Activated T-cell treated with anti-CD3 and anti-CD28 coated beads for 48 hours (primary cell): ENCODE data around the gene ADARB1.

ENCODE experiments used
- DNase-seq: peaks from one replicate; pipeline ENCODE4 v3.0.0-alpha.2; 2020; ENCODE audit warnings: low read depth

The ADARB1 gene

GRCh38 chr21:45253633-45254459 lies 179.5 kb downstream of the ADARB1 start:
- no peak for DNase-seq

GRCh38 chr21:45254460-45254930 lies 180.1 kb downstream of the ADARB1 start:
- no peak for DNase-seq

DNA sequence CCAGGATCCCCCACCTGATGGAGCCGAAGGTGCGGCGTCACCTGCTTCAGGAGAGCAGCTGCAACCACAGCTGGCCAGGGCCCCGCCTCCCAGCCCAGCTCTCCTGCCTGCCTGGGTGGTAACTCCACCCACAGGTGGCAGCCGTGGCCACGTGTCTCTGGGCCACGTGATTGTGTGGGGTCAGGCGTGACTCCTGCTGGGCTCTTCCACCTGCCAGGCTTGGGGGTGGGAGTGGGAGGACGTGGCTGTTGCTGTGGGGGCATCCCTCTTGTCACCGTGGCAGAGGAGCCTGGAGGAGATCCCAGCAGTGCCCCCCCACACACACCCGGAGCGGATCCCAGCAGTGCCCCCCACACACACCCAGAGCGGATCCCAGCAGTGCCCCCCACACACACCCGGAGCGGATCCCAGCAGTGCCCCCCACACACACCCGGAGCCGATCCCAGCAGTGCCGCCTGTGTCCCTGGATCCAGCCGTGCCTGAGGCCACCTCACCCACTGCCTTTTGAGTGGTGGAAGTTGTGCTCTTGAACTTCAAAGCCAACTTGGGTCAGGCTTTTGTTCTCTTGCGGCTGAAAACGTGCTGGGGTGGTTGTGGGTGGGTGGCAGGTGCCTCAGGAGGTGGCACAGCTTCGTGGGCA lies 181.1 kb downstream of the ADARB1 start:
- no peak for DNase-seq

DNA sequence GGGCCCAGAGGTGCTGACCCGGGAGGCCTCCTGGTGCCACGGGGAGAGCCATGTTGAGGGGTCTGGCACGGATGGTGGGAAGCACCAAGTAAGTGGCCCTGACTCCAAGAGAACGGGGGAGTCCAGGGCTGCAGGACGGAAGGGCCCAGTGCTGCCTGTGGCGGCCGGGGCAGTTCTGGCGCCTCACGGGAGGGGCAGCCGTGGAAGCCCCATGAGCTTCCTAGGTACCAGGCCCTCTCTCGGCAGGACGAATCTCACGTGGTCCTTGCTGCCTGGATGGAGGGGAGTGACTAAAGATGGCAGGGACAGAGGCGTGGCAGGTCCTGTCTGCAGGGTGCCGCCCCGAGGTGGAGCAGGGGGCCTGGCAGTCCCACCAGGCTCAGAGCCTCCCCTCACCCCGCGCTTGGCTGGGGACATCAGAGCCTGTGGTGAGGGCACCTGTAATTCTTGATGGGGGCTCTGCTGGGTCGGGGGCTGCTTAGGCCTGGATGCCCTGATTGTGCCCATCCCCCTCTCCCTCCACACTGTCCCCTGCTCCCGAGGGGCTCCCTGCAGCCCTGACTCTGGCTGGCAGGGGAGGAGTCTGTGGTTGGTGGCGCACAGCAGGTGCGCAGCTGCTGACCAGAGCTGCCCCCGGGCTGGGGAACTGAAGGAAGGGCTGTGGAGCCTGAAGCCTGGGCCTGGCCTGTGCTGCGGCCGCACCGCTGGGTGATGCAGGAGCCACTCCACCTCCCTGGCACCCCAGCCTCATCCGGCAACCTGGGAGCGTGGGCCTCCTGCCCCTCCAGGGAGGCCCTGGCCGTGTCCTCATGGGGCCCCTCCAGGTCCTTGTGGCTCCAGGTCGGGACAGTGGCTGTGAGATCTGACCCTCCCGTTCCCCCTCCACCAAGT lies 181.9 kb downstream of the ADARB1 start:
- no peak for DNase-seq

GRCh38 chr21:45256912-45257672 lies 182.7 kb downstream of the ADARB1 start:
- DNase-seq = no peak

- no peak for DNase-seq
These were observed 183.4 kb downstream of the ADARB1 start for GRCh38 chr21:45257673-45258341.

DNA sequence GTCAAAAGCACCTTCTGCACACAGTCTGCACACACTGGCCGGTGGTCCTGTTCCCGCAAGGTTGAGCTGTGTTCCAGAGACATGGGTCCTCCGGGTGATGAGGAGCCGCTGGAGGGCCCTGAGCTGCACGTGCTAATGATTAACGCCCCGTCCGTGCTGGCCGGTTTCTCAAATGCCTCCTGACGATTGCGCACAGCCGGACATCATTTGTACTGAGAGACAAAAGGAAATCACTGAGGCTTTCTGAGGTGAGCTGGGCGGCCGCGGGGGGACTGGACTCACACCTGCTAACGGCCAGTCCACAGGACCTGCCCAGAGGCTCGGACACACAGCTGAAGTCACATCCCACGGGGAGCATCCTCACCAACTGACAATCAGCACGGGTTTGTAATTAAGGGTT lies 184.1 kb downstream of the ADARB1 start:
- no peak for DNase-seq

GRCh38 chr21:45259206-45259840 lies 184.9 kb downstream of the ADARB1 start:
- no peak for DNase-seq

GRCh38 chr21:45260191-45260825 lies 185.9 kb downstream of the ADARB1 start:
- no peak for DNase-seq

DNA sequence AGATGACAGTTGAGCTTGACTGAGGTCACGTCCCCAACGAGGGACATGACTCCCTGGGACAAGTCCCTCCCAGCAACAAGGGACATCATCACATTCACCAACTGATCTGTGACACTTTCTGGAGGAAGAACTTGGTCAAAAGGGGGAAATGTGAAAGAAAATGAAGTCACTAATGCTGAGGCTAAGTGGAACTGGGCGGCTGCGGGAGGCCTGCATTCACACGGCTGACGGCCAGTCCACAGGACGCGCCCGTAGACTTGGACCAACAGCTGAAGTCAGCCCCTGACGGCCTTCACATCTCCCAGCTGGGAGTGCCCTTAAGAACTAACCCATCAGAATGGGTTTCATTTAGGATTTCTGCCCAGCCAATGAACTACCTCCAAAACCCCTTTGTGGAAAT lies 186.7 kb downstream of the ADARB1 start:
- DNase-seq = no peak

- DNase-seq = no peak
These were observed 187.7 kb downstream of the ADARB1 start for GRCh38 chr21:45262041-45262581.

DNA sequence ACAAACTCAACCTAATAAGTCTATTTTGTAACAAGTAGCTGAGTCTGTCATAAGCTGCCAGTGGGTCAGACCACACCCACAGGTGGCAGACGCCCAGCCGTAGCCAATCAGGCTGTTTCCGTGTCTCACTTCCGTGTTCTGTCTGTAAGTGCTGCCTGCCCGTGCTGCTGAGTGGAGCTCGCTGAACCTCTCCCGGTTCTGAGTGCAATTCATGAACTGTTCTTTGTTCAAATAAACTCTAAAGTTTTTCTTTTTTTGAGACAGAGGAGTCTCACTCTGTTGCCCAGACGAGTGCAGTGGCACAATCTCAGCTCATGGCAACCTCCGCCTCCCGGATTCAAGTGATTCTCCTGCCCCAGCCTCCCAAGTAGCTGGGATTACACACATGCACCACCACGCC lies 188.2 kb downstream of the ADARB1 start:
- no peak for DNase-seq

GRCh38 chr21:45263534-45263933 lies 189.2 kb downstream of the ADARB1 start:
- no peak for DNase-seq

GRCh38 chr21:45264146-45264911 lies 189.9 kb downstream of the ADARB1 start:
- no peak for DNase-seq

- no peak for DNase-seq
These were observed 190.6 kb downstream of the ADARB1 start for GRCh38 chr21:45264912-45265515.

- no peak for DNase-seq
These were observed 191.5 kb downstream of the ADARB1 start for GRCh38 chr21:45265721-45266517.

DNA sequence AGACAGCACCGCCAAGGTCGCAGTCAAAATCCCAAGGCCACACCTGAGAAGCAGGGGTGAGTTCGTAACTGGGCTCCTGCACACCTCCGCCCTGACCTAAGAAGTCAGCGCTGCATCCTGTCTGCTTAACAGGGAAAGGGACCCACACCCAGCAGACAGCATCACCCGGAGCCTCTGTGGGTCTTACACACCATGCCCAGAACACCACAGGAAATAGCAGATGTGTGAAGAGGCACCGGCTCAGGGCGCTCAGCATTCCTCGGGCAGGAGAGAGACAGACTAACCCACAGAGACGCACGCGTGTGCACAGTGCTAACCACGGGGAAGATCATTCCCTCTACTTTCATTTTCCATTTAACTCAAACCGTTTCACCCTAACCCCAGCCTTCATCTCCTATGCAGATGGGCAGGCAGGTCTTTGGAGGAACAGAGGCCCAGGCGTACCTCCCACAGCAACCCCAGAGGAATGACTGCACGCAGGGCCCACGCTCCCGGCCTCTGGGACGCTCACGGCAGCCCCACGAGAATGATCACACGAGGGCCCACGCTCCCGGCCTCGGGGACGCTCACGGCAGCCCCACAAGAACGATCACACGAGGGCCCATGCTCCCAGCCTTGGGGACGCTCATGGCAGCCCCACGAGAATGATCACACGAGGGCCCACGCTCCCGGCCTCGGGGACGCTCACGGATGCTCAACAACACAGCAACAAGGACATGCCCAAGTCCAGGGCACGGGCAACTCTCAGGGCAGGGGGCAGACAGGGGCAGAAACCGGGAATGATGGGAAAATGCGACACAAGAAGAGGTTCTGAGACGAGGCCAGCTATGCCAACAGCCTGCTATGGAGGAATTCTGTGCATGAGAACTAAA lies 192.4 kb downstream of the ADARB1 start:
- peak; percentile 27 for DNase-seq
